GM23248 (cell line): ENCODE data around the gene LPIN1. TPM values are rescaled to one million over a fixed set of nuclear protein-coding genes. Genes with fewer than 3 reads are reported as not detected.

Source experiments
- DNase-seq: peaks from one replicate; pipeline ENCODE4 v3.0.0-alpha.2; 2015
- H2AFZ ChIP-seq: fragments of 200-600 bp; sonication (generic); 2 replicates; pipeline ENCODE4 v1.6.1; 2016; ENCODE audit warnings: antibody characterized with exemption
- H3F3A ChIP-seq: fragments of 200-600 bp; sonication (generic); 2 replicates; pipeline ENCODE4 v1.6.1; 2016; ENCODE audit warnings: mild to moderate bottlenecking, antibody characterized with exemption, mixed run types; ENCODE audit not compliant: insufficient read depth
- H3K27ac ChIP-seq: fragments of 200-600 bp; sonication (generic); 2 replicates; pipeline ENCODE4 v1.5.1; 2016; ENCODE audit warnings: mild to moderate bottlenecking
- H3K27me3 ChIP-seq: fragments of 200-600 bp; sonication (generic); replicated peaks from 2 replicates; pipeline ENCODE4 v1.6.1; 2016; ENCODE audit warnings: mild to moderate bottlenecking; ENCODE audit not compliant: insufficient read depth
- H3K36me3 ChIP-seq: fragments of 200-600 bp; sonication (generic); 2 replicates; pipeline ENCODE4 v1.6.1; 2016; ENCODE audit warnings: low read depth, mild to moderate bottlenecking
- H3K4me1 ChIP-seq: fragments of 200-600 bp; sonication (generic); 2 replicates; pipeline ENCODE4 v1.6.1; 2016; ENCODE audit warnings: mild to moderate bottlenecking; ENCODE audit not compliant: insufficient read depth
- H3K4me2 ChIP-seq: fragments of 200-600 bp; sonication (generic); one replicate; pipeline ENCODE4 v1.6.1; 2016; ENCODE audit warnings: mild to moderate bottlenecking; ENCODE audit not compliant: unreplicated experiment
- H3K4me3 ChIP-seq: fragments of 200-600 bp; sonication (generic); 2 replicates; pipeline ENCODE4 v1.5.1; 2016; ENCODE audit warnings: mild to moderate bottlenecking
- H3K79me2 ChIP-seq: fragments of 200-600 bp; sonication (generic); 2 replicates; pipeline ENCODE4 v1.6.1; 2016; ENCODE audit warnings: mild to moderate bottlenecking; ENCODE audit not compliant: insufficient read depth
- H3K9ac ChIP-seq: fragments of 200-600 bp; sonication (generic); 2 replicates; pipeline ENCODE4 v1.6.1; 2016; ENCODE audit warnings: mild to moderate bottlenecking
- H3K9me2 ChIP-seq: fragments of 200-600 bp; sonication (generic); 2 replicates; pipeline ENCODE4 v1.6.1; 2016; ENCODE audit warnings: mixed run types, mild to moderate bottlenecking, moderate library complexity; ENCODE audit not compliant: insufficient read depth
- H3K9me3 ChIP-seq: fragments of 200-600 bp; sonication (generic); one replicate; pipeline ENCODE4 v1.6.1; 2017; ENCODE audit warnings: low read depth
- H4K20me1 ChIP-seq: fragments of 200-600 bp; sonication (generic); 2 replicates; pipeline ENCODE4 v1.6.0; 2016; ENCODE audit not compliant: insufficient read depth
- EZH2 ChIP-seq: fragments of 200-600 bp; sonication (generic); IDR thresholded peaks from 2 replicates; pipeline ENCODE4 v1.6.1; 2018; ENCODE audit warnings: antibody characterized with exemption, mild to moderate bottlenecking; ENCODE audit not compliant: insufficient read depth, poor library complexity, severe bottlenecking
- EZH2phosphoT487 ChIP-seq: fragments of 200-600 bp; sonication (generic); IDR thresholded peaks from 2 replicates; pipeline ENCODE4 v1.6.1; 2018; ENCODE audit warnings: antibody characterized with exemption, moderate library complexity, mild to moderate bottlenecking, low read depth; ENCODE audit not compliant: insufficient read depth
- WGBS, 2 experiments: methylation state at CpG; one replicate each; pipeline ENCODE4 v1.1.6; 2015 to 2017; ENCODE audit warnings: low lambda C conversion rate in 2 of 2, low coverage in 1 of 2; ENCODE audit errors: missing lambda C conversion rate in 2 of 2; 5-methylcytosine and 5-hydroxymethylcytosine counted together
- in situ Hi-C: fragments of 300-500 bp; cut with MboI; formaldehyde crosslinking; loops from 2 replicates; pipeline ENCODE4 v1.15.0; 2020
- polyA plus RNA-seq: library from polyadenylated mRNA; unstranded; fragments of >200 nt; fragmentation: Nextera tagmentation; extraction: Ambion mirVana; gene quantifications from 2 replicates; pipeline ENCODE4 v1.2.1, GENCODE V29; 2016
- total RNA-seq: library from RNA; depleted of rRNA; stranded (reverse); fragments of >200 nt; shearing (Covaris generic); gene quantifications from 2 replicates; pipeline ENCODE4 v1.2.3, GENCODE V29; 2014

LPIN1 gene
- total and polyA plus RNA-seq, 2 experiments from 2014 or later = 11.2 to 12.6 TPM

GRCh38 chr2:11781602-11782001 lies 35.2 kb downstream of the LPIN1 start:
- Histone ChIP-seq H3K36me3 (peaks cover 14% of the 10 kb centered on the region), H3K27me3 (no peaks in the 10 kb centered on the region), H3K4me1 (no peaks in the 10 kb centered on the region), H3K9me2 (no peaks in the 10 kb centered on the region), H3F3A (no peaks in the 10 kb centered on the region), H3K27ac (no peak overlapping the region), H3K4me3 (no peak overlapping the region), H2AFZ (no peak overlapping the region), H3K9ac (no peak overlapping the region), H4K20me1 (no peaks in the 10 kb centered on the region), H3K9me3 (no peaks in the 10 kb centered on the region), H3K79me2 (no peaks in the 10 kb centered on the region), H3K4me2 (no peak overlapping the region)
- no peak for TF ChIP-seq EZH2phosphoT487
- no peak for TF ChIP-seq EZH2
- WGBS, 2 experiments = 97 to 100% methylated on average over 3 of the region's 3 CpGs
- in situ Hi-C loops = loop anchor here (5.0 kb wide), 1 partner anchor 89 kb away; no protein-coding TSS in a partner anchor
- DNase-seq = no peak

GRCh38 chr2:11784280-11784679 lies 37.8 kb downstream of the LPIN1 start:
- no peaks in the 10 kb centered on the region for H3K9me2 ChIP-seq
- in situ Hi-C loops = loop anchor here (5.0 kb wide), 1 partner anchor 92 kb away; no protein-coding TSS in a partner anchor
- no peaks in the 10 kb centered on the region for H3K9me3 ChIP-seq
- no peak overlapping the region for H3K4me2 ChIP-seq
- DNase-seq = no peak
- H4K20me1 ChIP-seq = no peaks in the 10 kb centered on the region
- 93 to 97% methylated on average over 9 to 10 of the region's 10 CpGs for WGBS, 2 experiments
- no peaks in the 10 kb centered on the region for H3K4me1 ChIP-seq
- TF ChIP-seq EZH2 = no peak
- no peak for TF ChIP-seq EZH2phosphoT487
- H3K36me3 ChIP-seq = peaks cover 14% of the 10 kb centered on the region
- no peak overlapping the region for H3K4me3 ChIP-seq
- H3K27me3 ChIP-seq = no peaks in the 10 kb centered on the region
- no peak overlapping the region for H3K27ac ChIP-seq
- H3K9ac ChIP-seq = no peak overlapping the region
- no peak overlapping the region for H2AFZ ChIP-seq
- no peaks in the 10 kb centered on the region for H3K79me2 ChIP-seq
- H3F3A ChIP-seq = no peaks in the 10 kb centered on the region

- H3K36me3 ChIP-seq = peaks cover 14% of the 10 kb centered on the region
- no peaks in the 10 kb centered on the region for H3K9me3 ChIP-seq
- no peaks in the 10 kb centered on the region for H4K20me1 ChIP-seq
- H3K27ac ChIP-seq = no peak overlapping the region
- no peaks in the 10 kb centered on the region for H3K9me2 ChIP-seq
- H3K79me2 ChIP-seq = no peaks in the 10 kb centered on the region
- peak overlapping the region; percentile 73 for H3K4me2 ChIP-seq
- H3K9ac ChIP-seq = peak overlapping the region; percentile 29; the same call in 1 of the 2 replicates
- TF ChIP-seq EZH2phosphoT487 (no peak), EZH2 (no peak)
- H3K4me3 ChIP-seq = peak overlapping the region; percentile 61
- H3K27me3 ChIP-seq = no peaks in the 10 kb centered on the region
- H3K4me1 ChIP-seq = no peaks in the 10 kb centered on the region
- peak overlapping the region; percentile 72 for H2AFZ ChIP-seq
- peak; percentile 82 for DNase-seq
- in situ Hi-C loops = loop anchor here (5.0 kb wide), 1 partner anchor 93 kb away; no protein-coding TSS in a partner anchor
- peaks cover 6% of the 10 kb centered on the region; the same call in 1 of the 2 replicates for H3F3A ChIP-seq
- 21 to 22% methylated on average over 49 to 50 of the region's 50 CpGs for WGBS, 2 experiments
These were observed 38.5 kb downstream of the LPIN1 start for GRCh38 chr2:11784747-11785610.

- Histone ChIP-seq H3K9ac (no peak overlapping the region), H4K20me1 (no peaks in the 10 kb centered on the region), H3K27me3 (no peaks in the 10 kb centered on the region), H3K4me1 (no peaks in the 10 kb centered on the region), H3K4me2 (no peak overlapping the region), H3K9me3 (no peaks in the 10 kb centered on the region), H3K27ac (no peak overlapping the region), H2AFZ (no peak overlapping the region), H3K9me2 (no peaks in the 10 kb centered on the region), H3K79me2 (no peaks in the 10 kb centered on the region), H3F3A (peaks cover 9% of the 10 kb centered on the region; the same call in 1 of the 2 replicates), H3K4me3 (no peak overlapping the region), H3K36me3 (peaks cover 9% of the 10 kb centered on the region)
- 91 to 95% methylated on average over 9 of the region's 9 CpGs for WGBS, 2 experiments
- in situ Hi-C loops = no loop called here
- TF ChIP-seq EZH2phosphoT487 (no peak), EZH2 (no peak)
- no peak for DNase-seq
These were observed 39.1 kb downstream of the LPIN1 start for GRCh38 chr2:11785611-11785940.
